ENCODE results near the gene MRTFB.
"Not testable (repeated sequence)": the region's sequence is repeated elsewhere in the genome, so short reads cannot be mapped to it uniquely, and the experiment has no call there.

Gene MRTFB

GRCh38 chr16:14070877-14071575 is at the start of gene MRTFB:
Gene MRTFB (plus strand): TSS chr16:14071319. CDS start chr16:14140607, 69,288 bp downstream.
- H4K20me1 ChIP-seq, result peaks cover 8% of the 10 kb centered on the region; the same call in 1 of the 2 replicates
- H3K27ac ChIP-seq, result peak within 1 kb of the TSS; percentile 95
- H3K36me3 ChIP-seq, result peaks cover 8% of the 10 kb centered on the region
- H3K9me3 ChIP-seq, result no peaks in the 10 kb centered on the region
- no peak for TF ChIP-seq Cebpa-rat (IDR thresholded peaks at IDR 0.05)
- H3K4me1 ChIP-seq, result peaks cover 12% of the 10 kb centered on the region
- no peaks in the 10 kb centered on the region for H3K27me3 ChIP-seq
- H3K4me3 ChIP-seq, result peak within 1 kb of the TSS; percentile 98
- H3K9ac ChIP-seq, result peak within 1 kb of the TSS; percentile 96
- H3K4me2 ChIP-seq, result peak within 1 kb of the TSS; percentile 95

GRCh38 chr16:14023526-14023925 is 47.6 kb upstream of the MRTFB start:
- not testable (repeated sequence) for H3K4me1 ChIP-seq, H3K27ac ChIP-seq, H3K9ac ChIP-seq, H4K20me1 ChIP-seq, H3K4me3 ChIP-seq, H3K36me3 ChIP-seq, H3K9me3 ChIP-seq, H3K27me3 ChIP-seq, H3K4me2 ChIP-seq

- Histone ChIP-seq H3K27ac (no peak overlapping the region), H3K36me3 (no peaks in the 10 kb centered on the region), H3K4me3 (no peak overlapping the region), H3K4me1 (no peaks in the 10 kb centered on the region), H4K20me1 (no peaks in the 10 kb centered on the region), H3K27me3 (no peaks in the 10 kb centered on the region), H3K9me3 (no peaks in the 10 kb centered on the region; the same call in 1 of the 2 replicates), H3K9ac (no peak overlapping the region), H3K4me2 (no peak overlapping the region)
- TF ChIP-seq Cebpa-rat (IDR thresholded peaks at IDR 0.05), result no peak
Measured at GRCh38 chr16:14024283-14024682, 46.8 kb upstream of the MRTFB start.

- H3K4me1 ChIP-seq, result no peaks in the 10 kb centered on the region
- no peak overlapping the region for H3K27ac ChIP-seq
- TF ChIP-seq Cebpa-rat (IDR thresholded peaks at IDR 0.05), result no peak
- H3K27me3 ChIP-seq, result no peaks in the 10 kb centered on the region
- no peak overlapping the region for H3K4me3 ChIP-seq
- no peaks in the 10 kb centered on the region for H4K20me1 ChIP-seq
- H3K36me3 ChIP-seq, result no peaks in the 10 kb centered on the region
- H3K9ac ChIP-seq, result no peak overlapping the region
- H3K9me3 ChIP-seq, result no peaks in the 10 kb centered on the region; the same call in 1 of the 2 replicates
- no peak overlapping the region for H3K4me2 ChIP-seq
Measured at GRCh38 chr16:14026572-14027285, 44.4 kb upstream of the MRTFB start.

- no peaks in the 10 kb centered on the region for H4K20me1 ChIP-seq
- H3K4me3 ChIP-seq, result no peak overlapping the region
- no peaks in the 10 kb centered on the region for H3K27me3 ChIP-seq
- no peaks in the 10 kb centered on the region for H3K4me1 ChIP-seq
- no peak overlapping the region for H3K27ac ChIP-seq
- H3K9ac ChIP-seq, result no peak overlapping the region
- H3K9me3 ChIP-seq, result peaks cover 9% of the 10 kb centered on the region
- TF ChIP-seq Cebpa-rat (IDR thresholded peaks at IDR 0.05), result no peak
- no peak overlapping the region for H3K4me2 ChIP-seq
- H3K36me3 ChIP-seq, result no peaks in the 10 kb centered on the region
Measured at GRCh38 chr16:14028202-14028601, 42.9 kb upstream of the MRTFB start.

GRCh38 chr16:14029658-14030057 is 41.5 kb upstream of the MRTFB start:
- Histone ChIP-seq H3K4me3 (no peak overlapping the region), H3K4me1 (no peaks in the 10 kb centered on the region), H3K9ac (no peak overlapping the region), H3K27ac (no peak overlapping the region), H3K27me3 (no peaks in the 10 kb centered on the region), H4K20me1 (no peaks in the 10 kb centered on the region), H3K36me3 (no peaks in the 10 kb centered on the region), H3K4me2 (no peak overlapping the region), H3K9me3 (peaks cover 9% of the 10 kb centered on the region; the same call in 1 of the 2 replicates)
- no peak for TF ChIP-seq Cebpa-rat (IDR thresholded peaks at IDR 0.05)

GRCh38 chr16:14035092-14035491 is 36.0 kb upstream of the MRTFB start:
- Histone ChIP-seq H3K36me3 (no peaks in the 10 kb centered on the region), H3K27me3 (no peaks in the 10 kb centered on the region), H3K9me3 (peaks cover 17% of the 10 kb centered on the region), H3K4me1 (no peaks in the 10 kb centered on the region), H3K4me3 (no peak overlapping the region), H4K20me1 (no peaks in the 10 kb centered on the region), H3K9ac (no peak overlapping the region), H3K4me2 (no peak overlapping the region), H3K27ac (no peak overlapping the region)
- TF ChIP-seq Cebpa-rat (IDR thresholded peaks at IDR 0.05), result no peak

- 0 out of 2 replicates have a peak, but pooled peaks cover 9% of the 10 kb centered on the region for H3K4me1 ChIP-seq
- H3K27me3 ChIP-seq, result no peaks in the 10 kb centered on the region
- H3K4me2 ChIP-seq, result no peak overlapping the region
- no peak overlapping the region for H3K9ac ChIP-seq
- H3K4me3 ChIP-seq, result no peak overlapping the region
- H3K27ac ChIP-seq, result no peak overlapping the region
- H4K20me1 ChIP-seq, result no peaks in the 10 kb centered on the region
- H3K36me3 ChIP-seq, result no peaks in the 10 kb centered on the region
- no peak for TF ChIP-seq Cebpa-rat (IDR thresholded peaks at IDR 0.05)
- H3K9me3 ChIP-seq, result peaks cover 17% of the 10 kb centered on the region
Measured at GRCh38 chr16:14036889-14037288, 34.2 kb upstream of the MRTFB start.

GRCh38 chr16:14037960-14038359 is 33.2 kb upstream of the MRTFB start:
- no peak for TF ChIP-seq Cebpa-rat (IDR thresholded peaks at IDR 0.05)
- H4K20me1 ChIP-seq, result no peaks in the 10 kb centered on the region
- H3K36me3 ChIP-seq, result no peaks in the 10 kb centered on the region
- H3K27ac ChIP-seq, result no peak overlapping the region
- no peaks in the 10 kb centered on the region for H3K27me3 ChIP-seq
- no peak overlapping the region for H3K4me3 ChIP-seq
- no peak overlapping the region for H3K4me2 ChIP-seq
- H3K9me3 ChIP-seq, result peaks cover 8% of the 10 kb centered on the region
- 0 out of 2 replicates have a peak, but pooled peaks cover 9% of the 10 kb centered on the region for H3K4me1 ChIP-seq
- no peak overlapping the region for H3K9ac ChIP-seq

- peaks cover 8% of the 10 kb centered on the region for H3K9me3 ChIP-seq
- H3K36me3 ChIP-seq, result no peaks in the 10 kb centered on the region
- H3K4me3 ChIP-seq, result no peak overlapping the region
- no peak overlapping the region for H3K27ac ChIP-seq
- no peak overlapping the region for H3K4me2 ChIP-seq
- no peaks in the 10 kb centered on the region for H4K20me1 ChIP-seq
- 0 out of 2 replicates have a peak, but pooled peaks cover 9% of the 10 kb centered on the region for H3K4me1 ChIP-seq
- no peak for TF ChIP-seq Cebpa-rat (IDR thresholded peaks at IDR 0.05)
- no peak overlapping the region for H3K9ac ChIP-seq
- H3K27me3 ChIP-seq, result no peaks in the 10 kb centered on the region
Measured at GRCh38 chr16:14041164-14041563, 30.0 kb upstream of the MRTFB start.

All from BLaER1 (cell line).